G401 (cell line): ENCODE data around the gene FCN3. TPM values are rescaled to one million over a fixed set of nuclear protein-coding genes. Genes with fewer than 3 reads are reported as not detected.

Experiments
- DNase-seq: peaks from one replicate; pipeline ENCODE4 v3.0.0-alpha.2; 2015; ENCODE audit warnings: low spot score
- in situ Hi-C: cut with HindIII; loops from 2 replicates; pipeline ENCODE4 v1.10.0; 2016; ENCODE audit warnings: low sequenced_read_pairs, mixed read lengths
- total RNA-seq: library from RNA; depleted of rRNA; stranded (reverse); fragments of >200 nt; shearing (Covaris generic); gene quantifications from 2 replicates; pipeline ENCODE4 v1.2.3, GENCODE V29; 2014

FCN3 gene
- total RNA-seq, 1 experiment from 2014 or later: not detected

DNA sequence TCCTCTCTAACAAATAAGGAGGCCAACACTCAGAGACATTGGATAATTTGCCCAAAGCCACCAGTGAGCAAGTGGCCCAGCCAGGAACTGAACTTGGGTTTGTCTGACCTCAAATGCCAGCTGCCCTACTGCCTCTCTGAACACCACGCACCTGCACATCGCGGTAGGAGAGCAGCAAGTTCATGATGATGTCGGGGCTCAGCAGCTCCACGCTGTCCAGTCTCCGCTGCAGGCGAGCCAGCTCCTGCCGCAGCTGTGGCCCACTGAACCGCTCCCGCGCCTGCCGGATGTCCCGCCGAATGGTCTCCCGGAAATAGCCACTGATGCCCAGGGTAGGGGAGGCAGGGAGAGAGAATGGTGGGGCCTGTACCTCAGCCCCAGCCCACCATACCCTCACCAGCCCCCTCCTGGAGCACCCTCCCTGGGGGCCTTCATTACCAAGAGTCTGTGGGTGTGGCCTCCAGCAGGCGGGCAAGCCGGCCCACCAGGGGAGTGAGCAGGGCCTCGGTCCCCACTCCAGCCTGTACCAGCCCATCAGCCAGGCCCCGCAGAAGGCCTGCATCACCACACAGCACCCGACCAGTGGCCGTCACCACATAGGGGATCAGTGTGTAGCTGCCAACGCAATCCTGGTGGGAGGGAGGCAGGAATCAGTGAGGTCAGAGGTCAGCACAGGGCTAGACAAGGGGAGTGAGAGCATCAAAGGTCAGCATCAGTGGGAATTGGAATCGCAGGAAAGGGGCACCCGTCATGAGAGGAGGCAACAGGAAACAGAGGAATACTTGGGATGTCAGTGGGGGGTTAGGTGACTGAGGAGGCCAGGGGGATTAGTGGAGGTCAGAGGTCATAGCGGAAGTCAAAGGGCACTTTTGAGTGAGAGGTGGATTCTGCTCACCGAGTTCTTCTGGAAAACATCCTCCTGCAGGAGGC is 10.6 kb downstream of the FCN3 start:
- in situ Hi-C loops: no loop called here
- DNase-seq: no peak

DNA sequence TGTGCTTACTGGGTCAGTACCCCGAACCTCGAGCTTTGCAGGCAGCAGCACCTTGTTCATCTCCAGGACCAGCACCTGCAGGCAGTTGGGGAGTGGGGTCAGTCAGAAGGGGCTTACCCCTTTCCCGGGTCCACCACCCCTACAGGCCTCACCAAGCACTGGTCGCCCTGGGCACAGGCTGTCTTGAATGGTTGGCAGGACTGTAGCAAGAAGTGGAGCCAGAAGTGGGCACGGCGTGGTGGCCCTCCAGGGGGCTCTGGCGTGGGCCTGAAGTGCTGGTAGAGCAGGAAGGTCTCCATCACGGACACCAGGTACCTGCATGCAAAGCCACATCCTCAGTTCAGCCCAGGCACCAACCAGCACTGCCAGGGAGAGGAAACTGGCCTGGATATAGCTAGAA is 13.1 kb downstream of the FCN3 start:
- no peak for DNase-seq
- in situ Hi-C loops: no loop called here

DNA sequence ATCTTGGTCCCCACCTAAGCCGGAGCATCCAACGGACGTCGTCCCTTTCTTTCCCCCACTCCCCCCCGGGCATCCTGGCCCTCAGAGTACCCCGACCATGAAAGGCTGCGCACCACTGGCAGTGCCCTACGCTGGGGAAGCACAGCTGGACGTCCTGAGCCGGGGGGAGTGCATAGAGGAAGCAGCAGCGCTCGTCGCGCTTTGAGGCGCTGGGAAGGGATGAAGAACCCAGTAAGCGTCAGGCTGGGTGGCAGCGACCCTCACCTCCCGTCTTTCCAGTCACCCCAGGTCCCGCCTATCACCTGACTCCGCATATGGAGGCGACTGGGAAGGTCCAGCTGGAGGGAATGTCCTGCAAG is 13.6 kb downstream of the FCN3 start:
- in situ Hi-C loops: no loop called here
- no peak for DNase-seq

DNA sequence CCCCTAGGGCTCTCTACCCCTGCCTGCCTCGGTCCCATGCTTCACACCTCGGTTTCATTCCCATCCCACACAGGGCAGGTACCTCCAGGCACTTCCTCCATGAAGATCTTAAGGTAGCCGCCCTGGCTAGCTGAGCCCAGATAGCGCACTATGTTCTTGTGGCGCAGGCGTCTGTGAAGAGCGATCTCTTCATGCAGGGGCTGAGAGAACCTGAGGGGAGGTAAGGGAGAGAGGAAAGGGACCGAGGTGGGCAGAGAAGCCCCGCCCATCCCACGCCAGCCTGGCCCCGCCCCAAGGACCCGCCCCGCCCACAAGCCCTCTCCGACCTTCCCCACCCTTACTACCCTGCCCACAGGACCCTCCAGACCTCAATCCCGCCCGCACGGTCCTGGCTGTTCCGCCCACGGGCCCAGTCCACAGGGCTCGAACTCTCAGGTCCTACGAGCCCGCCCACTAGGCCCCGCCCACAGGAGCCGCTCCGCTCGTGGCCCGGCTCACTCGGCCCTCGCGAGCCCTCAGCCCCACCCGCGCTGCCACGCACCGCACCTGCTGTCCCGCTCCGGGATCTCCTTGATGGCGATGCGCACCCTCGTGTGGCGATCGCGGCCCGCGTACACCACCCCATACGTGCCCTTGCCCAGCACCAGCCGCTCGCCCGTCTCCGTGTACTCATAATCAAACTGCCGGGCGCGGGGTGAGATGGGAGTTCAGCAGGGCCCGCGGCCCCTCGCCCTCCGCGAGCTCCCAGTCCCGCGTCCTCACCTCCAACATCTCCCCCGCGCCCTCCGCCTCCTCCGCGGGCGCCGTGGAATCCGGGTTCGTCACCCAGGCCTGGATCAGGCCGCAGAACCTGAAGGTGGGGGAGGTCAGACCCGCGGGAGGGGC is 14.2 kb downstream of the FCN3 start:
- in situ Hi-C loops: no loop called here
- DNase-seq: no peak

DNA sequence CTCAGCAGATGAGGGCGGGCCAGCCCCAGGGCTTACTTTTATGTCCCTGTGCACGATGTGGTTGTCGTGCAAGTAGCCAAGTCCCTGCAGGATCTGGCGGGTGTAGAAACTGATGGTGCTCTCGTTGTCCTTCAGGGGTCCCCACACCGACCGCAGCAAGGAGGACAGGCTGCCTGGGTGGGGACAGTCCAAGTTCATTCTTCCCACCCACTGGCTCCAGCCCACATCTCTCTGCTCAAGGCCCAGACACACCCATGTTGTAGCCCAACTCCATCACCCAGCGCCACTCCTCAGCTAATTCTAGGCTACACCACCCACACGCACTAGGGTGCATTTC is 14.8 kb downstream of the FCN3 start:
- DNase-seq: no peak
- in situ Hi-C loops: no loop called here

DNA sequence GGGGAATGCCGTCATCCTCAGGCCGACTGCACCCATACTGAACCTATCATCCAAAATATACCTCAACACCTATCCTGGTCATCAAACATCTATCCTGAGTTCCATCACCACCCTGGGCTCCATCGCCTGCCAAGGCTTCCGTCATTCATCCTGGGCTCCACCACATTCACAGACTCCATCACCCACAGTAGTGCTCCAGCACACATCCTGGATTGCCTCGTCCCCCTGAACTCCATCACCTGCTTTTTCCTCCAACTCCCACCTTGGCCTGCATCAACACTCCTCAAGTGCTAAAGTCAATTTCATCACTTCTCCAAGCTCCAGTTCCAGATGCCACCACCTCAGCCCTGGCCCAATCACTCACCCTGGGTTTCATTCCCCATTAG is 15.7 kb downstream of the FCN3 start:
- in situ Hi-C loops: no loop called here
- no peak for DNase-seq

DNA sequence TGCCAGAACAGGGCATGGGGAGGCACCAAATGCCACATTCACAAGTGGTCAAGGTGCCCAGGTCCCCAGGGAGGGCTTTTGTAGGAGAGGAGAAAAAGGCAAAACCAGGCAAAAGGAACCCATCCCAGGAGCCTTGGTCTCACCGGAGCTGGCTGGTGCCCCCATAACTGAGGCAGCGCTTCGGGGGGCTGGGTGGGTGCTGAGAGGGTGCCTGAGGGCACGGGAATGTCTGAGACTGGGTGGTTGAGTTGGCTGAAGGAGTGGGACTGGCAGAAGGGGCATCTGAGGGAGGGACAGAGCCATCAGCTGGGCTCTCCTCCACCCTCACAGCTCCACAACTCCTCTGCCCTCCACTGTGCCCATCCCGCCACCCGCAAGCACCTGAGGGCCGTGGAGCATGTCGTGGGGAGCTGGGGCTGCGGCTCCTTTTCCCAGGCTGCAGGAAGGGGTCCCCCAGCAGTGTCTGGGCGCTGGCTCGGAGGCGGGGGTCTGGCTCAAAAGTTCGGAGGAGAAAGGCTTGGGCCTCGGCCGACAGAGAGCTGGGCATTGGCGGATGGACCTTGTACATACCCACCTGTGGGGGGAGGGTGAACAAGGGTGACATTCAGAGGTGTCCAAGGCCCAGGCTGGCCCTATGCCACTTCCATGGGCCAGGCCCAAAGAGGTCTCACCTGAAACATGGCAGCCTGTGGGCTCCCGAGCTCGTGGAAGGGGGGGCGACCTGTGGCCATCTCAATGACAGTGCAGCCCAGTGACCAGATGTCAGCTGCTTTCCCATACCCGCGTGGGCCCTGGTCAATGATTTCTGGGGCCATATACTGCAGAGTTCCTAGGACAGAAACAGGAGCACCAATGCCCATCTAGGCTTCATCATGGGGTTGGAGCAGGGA is 16.3 kb downstream of the FCN3 start:
- in situ Hi-C loops: no loop called here
- DNase-seq: no peak

DNA sequence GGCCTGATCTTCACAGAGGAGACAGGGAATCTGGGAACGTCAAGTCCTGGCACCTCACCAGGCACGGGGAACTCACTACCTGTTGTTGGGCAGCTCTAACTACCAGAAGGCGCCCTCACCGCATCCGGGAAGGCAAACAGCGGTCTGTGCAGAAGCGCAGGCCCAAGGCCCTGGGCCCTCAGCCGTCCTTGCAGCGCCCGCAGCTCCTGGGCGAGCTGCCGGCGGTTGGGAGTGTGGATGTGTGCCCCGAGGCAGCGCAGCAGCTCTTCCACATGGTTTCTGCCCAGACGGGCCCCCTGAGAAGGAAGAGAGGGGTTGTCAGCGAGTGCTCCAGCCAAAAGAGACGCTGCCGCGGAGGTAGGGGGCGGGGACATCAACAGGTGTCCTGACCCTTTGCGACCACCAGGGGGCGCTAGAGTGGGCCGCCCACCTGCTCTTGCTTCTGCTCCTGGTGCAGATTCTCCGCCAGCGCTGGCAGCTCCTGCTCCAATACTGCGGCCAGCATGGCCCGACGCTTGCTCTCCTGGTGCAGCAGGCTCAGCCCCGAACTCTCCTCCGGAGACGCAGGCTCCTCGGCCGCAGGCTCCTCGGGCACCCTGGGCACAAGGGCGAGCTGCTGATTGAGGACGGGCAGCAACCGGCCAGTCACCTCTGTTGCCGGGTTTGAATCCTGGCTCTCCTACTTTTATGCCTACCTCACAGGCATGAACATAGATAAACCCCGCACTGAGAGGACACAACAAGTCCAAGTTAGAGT is 17.2 kb downstream of the FCN3 start:
- in situ Hi-C loops: no loop called here
- peak; percentile 79 for DNase-seq

DNA sequence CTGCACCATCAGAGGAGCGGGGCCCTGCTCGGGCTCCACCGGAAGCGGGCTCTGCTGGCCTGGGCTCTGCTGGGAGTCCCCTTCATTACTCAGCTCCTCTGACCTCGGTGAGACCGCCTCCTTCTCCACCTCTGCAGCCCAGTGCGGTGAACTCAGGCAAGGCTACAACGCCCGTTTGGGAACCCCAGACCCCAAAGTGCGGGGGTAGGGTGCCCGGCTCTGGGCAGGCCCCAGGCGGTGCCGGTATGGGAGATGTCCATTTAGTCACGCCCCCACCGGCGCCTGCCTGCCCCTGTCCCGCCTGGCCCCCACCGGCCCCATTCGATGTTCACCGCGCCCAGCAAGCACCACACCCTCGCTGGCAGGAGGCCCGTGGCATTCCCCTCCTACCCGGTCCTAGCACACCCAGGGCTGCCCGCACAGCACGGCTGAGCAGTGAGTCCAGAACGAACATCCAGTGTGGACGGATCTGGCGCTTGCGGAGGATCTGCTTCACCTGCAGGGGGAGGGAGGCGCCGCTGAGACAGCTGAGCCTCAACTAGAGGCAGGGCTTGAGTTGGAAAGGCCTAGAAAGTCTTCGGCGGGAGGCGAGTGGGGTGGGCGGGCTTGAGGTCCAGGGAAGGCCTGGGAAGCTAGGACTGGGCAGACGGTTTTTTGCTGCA is 17.9 kb downstream of the FCN3 start:
- DNase-seq: no peak
- in situ Hi-C loops: no loop called here

DNA sequence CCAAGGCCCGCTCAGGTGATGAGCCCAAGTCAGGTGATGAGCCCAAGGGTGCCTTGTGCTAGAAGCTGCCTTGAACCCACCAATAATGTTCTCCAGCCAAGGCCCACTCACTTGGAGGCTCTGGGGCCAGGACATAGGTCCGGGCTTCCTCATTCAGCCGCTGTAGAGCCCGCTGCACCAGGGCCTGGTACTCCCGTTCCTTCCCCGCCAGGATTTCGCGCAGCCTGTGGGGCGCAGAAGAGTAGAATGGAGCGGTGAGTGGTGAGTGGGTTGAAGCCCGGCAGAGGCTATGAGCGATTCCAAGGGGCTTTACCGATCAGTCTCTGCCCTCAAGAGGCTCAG is 18.4 kb downstream of the FCN3 start:
- in situ Hi-C loops: no loop called here
- DNase-seq: no peak

DNA sequence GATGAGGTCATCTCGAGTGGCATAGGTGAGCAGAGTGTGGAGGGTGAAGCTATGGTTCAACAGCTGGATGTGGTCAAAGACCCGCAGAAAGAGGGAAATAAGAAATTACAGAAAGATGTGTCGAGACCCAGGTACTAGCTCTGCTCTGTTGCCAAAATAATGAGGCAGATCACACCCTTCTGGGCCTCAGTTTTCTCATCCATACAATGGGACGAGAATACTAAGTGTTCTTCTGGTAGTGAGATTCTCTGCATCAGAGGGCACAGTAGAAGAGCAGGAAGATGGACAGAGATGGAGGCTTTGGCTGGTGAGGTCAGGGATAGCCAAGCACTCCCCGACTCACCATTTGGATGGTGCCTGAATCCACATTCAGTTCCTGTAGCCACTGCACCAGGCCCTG is 18.9 kb downstream of the FCN3 start:
- DNase-seq: no peak
- in situ Hi-C loops: no loop called here

DNA sequence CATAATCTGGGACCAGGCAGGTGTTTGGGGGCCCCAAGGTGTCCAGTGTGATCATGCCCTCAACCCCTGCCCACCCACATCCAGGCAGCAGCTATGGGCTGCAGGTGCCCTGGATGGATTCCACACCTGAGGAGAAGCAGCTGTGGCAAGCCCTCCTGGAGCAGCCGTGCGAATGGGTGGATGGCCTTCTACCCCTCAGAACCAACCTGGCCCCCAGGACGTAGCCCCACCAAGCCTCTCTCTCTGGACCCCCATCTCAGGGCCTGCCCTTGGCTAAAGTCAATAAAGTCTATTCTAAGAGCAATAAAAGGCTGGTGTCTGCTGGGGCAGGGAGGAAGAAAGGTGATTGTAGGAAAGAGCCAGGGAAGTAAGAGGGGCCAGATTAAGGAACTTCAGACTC is 21.0 kb downstream of the FCN3 start:
- in situ Hi-C loops: no loop called here
- DNase-seq: no peak

DNA sequence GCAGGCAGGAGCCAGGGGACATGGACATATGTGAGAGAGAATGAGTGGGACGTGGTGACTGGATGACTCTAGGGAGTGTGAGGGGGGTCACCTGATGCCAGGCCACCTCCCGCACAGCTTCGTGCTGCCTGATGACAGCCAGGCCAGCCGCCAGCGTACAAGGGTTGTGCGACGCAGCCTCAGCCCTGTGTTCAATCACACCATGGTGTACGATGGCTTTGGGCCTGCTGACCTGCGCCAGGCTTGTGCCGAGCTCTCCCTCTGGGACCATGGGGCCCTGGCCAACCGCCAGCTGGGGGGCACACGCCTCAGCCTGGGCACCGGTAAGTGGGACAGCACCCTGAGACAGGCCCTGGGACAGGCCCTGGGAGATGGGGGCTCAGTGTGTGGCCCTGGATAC is 21.5 kb downstream of the FCN3 start:
- in situ Hi-C loops: no loop called here
- DNase-seq: no peak

DNA sequence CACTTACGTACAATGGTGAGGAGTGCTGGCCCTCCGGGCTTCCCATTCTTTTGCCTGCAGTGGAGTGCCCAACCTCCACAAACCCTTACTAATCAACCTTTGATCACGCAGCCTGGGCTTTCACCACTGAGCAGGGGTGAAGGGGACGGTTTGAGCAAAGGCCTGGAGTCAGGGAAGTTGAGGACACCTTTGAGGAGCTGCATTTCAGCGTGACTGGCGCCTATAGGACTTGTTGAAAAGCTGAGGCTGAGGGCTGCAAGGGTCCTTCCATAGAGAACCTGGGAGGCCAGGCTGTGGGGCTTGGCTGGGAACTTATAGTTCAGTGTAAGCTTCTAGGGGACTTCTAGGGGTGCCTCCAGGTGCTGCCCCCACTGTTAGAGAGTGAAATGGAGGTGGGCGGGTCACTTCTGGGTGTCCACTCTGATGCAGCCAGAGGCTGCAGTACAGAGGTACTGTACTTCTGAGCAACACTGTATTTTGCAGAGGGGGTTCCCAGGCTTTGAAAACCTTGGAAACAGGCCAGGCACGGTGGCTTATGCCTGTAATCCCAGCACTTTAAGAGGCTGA is 23.0 kb downstream of the FCN3 start:
- no peak for DNase-seq
- in situ Hi-C loops: no loop called here

DNA sequence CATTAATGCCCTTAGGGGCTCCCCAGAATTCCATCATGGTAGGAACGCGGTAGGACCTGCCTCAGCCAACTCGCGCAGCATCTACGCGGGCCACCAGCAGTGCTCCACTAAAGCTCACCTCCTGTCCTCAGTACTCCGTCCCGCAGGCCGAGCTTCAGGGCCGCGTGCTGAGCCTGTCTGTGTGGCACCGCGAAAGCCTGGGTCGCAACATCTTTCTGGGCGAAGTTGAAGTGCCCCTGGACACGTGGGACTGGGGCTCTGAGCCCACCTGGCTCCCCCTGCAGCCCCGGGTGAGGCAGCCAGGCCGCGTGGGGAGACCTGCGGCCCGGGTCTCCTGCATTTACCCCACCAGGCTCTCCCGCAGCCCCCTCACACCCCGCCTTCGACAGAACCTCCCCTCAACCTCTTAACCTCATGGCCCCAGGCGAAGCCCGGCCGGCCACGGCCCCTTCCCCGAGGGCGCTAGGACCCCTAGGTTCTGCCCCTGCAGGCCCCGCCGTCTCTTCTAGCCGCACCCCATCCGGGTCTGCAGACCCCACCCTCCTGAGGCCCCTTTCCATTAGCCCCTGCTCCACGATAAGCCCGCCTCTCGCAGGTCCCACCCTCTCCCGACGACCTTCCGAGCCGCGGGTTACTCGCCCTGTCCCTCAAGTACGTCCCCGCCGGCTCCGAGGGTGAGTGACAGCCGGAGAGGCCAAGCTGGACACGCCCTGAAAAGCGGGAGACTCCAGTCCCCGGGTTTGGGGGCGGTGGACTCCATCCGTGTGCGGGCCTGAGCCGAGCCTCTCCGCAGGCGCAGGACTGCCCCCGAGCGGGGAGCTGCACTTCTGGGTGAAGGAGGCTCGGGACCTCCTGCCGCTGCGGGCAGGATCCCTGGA is 23.7 kb downstream of the FCN3 start:
- in situ Hi-C loops: no loop called here
- peak; percentile 62 for DNase-seq

DNA sequence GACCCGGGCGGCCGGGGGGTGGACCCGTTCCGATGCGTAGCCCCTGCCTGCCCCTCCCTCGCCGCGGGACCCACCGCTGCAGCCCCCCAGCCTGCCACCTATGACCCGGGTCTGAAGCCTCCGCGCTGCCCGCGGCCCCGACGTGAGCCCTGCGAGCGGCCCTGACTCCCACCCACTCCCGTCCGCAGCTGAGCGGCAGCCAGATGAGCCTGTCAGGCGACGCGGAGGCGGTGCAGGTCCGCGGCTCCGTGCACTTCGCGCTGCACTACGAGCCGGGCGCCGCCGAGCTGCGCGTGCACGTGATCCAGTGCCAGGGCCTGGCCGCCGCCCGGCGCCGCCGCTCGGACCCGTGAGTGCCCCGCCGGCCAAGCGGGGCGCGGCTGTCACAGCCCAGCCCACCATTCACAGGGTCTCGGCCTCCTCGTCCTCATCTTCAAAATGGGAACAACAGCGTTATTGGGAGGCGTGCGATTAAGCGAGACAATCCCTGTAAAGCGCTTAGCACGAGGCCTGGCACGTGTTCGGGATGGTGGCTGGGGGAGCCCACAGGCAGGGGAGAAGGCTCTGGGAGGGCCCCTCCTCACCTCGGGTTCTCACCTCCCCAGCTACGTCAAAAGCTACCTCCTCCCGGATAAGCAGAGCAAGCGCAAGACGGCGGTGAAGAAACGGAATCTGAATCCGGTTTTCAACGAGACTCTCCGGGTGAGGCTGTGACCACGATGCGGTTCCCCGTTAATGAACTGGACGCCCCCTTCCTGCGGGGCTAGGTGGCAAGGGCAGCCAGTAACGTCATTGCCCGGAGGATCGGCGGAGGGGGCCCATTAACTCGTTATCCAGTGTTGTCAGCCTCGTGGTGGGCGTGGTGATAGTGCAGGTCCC is 24.6 kb downstream of the FCN3 start:
- in situ Hi-C loops: no loop called here
- peak; percentile 68 for DNase-seq
